HepG2 (cell line): ENCODE data around the gene PLA2G4D. TPM values are rescaled to one million over a fixed set of nuclear protein-coding genes. Genes with fewer than 3 reads are reported as not detected.

Source experiments
- ASH2L ChIP-seq: fragments of 300-600, 200-600 bp; sonication (generic); IDR thresholded peaks from 2 replicates; pipeline ENCODE4 v1.7.0; 2017; ENCODE audit warnings: low read depth, mild to moderate bottlenecking, moderate library complexity, mixed read lengths, low read length; ENCODE audit not compliant: insufficient read length
- ATF1 ChIP-seq: IDR thresholded peaks from 2 replicates; pipeline ENCODE4 v1.6.1; 2016; ENCODE audit warnings: mild to moderate bottlenecking, control low read depth
- BCL6 ChIP-seq: IDR thresholded peaks from 2 replicates; pipeline ENCODE4 v1.6.1; 2016; ENCODE audit warnings: missing genetic modification reagents, missing compliant biosample characterization
- CEBPB ChIP-seq: IDR thresholded peaks from 2 replicates; pipeline ENCODE4 v1.6.1; 2011; ENCODE audit warnings: low read depth, low read length, improper control_type of control experiment, borderline replicate concordance
- CEBPG ChIP-seq: IDR thresholded peaks from 2 replicates; pipeline ENCODE4 v1.6.1; 2016
- CREBL2 ChIP-seq: sonication (generic); formaldehyde crosslinking; IDR thresholded peaks from 2 replicates; pipeline ENCODE4 v1.8.1; 2023; ENCODE audit warnings: missing genetic modification reagents, mild to moderate bottlenecking, borderline replicate concordance
- E2F1 ChIP-seq: sonication (generic); formaldehyde crosslinking; IDR thresholded peaks from 2 replicates; pipeline ENCODE4 v1.5.0; 2020; ENCODE audit warnings: missing genetic modification reagents
- FOXK2 ChIP-seq: fragments of 450-650 bp; IDR thresholded peaks from 2 replicates; pipeline ENCODE4 v1.6.1; 2016
- HOXD1 ChIP-seq: sonication (generic); formaldehyde crosslinking; IDR thresholded peaks from 2 replicates; pipeline ENCODE4 v1.5.0; 2020; ENCODE audit warnings: missing genetic modification reagents
- KDM6A ChIP-seq: IDR thresholded peaks from 2 replicates; pipeline ENCODE4 v1.6.1; 2016; ENCODE audit warnings: low read depth
- KLF16 ChIP-seq, 2 experiments: sonication (generic) in 1 of 2; formaldehyde crosslinking in 1 of 2; IDR thresholded peaks; 2 replicates each; pipeline versions ENCODE4 v1.6.1 to v1.8.0; 2016 to 2023; ENCODE audit warnings: missing genetic modification reagents in 2 of 2, missing compliant biosample characterization in 1 of 2
- MLX ChIP-seq: IDR thresholded peaks from 2 replicates; pipeline ENCODE4 v1.6.1; 2016
- NR2C2 ChIP-seq: sonication (generic); formaldehyde crosslinking; IDR thresholded peaks from 2 replicates; pipeline ENCODE4 v1.4.0; 2020; ENCODE audit warnings: missing genetic modification reagents, mild to moderate bottlenecking, moderate library complexity, borderline replicate concordance
- POGZ ChIP-seq: sonication (generic); formaldehyde crosslinking; IDR thresholded peaks from 2 replicates; pipeline ENCODE4 v1.4.0; 2020; ENCODE audit warnings: mild to moderate bottlenecking, missing genetic modification reagents
- RFXANK ChIP-seq: IDR thresholded peaks from 2 replicates; pipeline ENCODE4 v1.6.1; 2016
- SUZ12 ChIP-seq: fragments of 150-350 bp; IDR thresholded peaks from 2 replicates; pipeline ENCODE4 v1.6.1; 2014; ENCODE audit warnings: low read depth, low read length
- TGIF2 ChIP-seq: IDR thresholded peaks from 2 replicates; pipeline ENCODE4 v1.6.1; 2016; ENCODE audit warnings: control low read depth, missing compliant biosample characterization
- XRCC5 ChIP-seq: fragments of 200-400 bp; formaldehyde crosslinking; optimal IDR thresholded peaks from 2 replicates; pipeline ENCODE3; 2017; ENCODE audit warnings: mild to moderate bottlenecking, low read length
- YEATS2 ChIP-seq: sonication (generic); formaldehyde crosslinking; IDR thresholded peaks from 2 replicates; pipeline ENCODE4 v1.4.0; 2020; ENCODE audit warnings: missing genetic modification reagents, borderline replicate concordance
- YY1 ChIP-seq: IDR thresholded peaks from 2 replicates; pipeline ENCODE4 v1.6.1; 2011; ENCODE audit warnings: low read length, low read depth, moderate library complexity, mild to moderate bottlenecking; ENCODE audit not compliant: insufficient read depth, insufficient replicate concordance
- ZBTB34 ChIP-seq: sonication (generic); formaldehyde crosslinking; IDR thresholded peaks from 2 replicates; pipeline ENCODE4 v1.8.0; 2022; ENCODE audit warnings: mild to moderate bottlenecking, missing genetic modification reagents
- ZNF260 ChIP-seq: sonication (generic); formaldehyde crosslinking; IDR thresholded peaks from 2 replicates; pipeline ENCODE4 v1.4.0; 2020; ENCODE audit warnings: missing genetic modification reagents, low read depth, mild to moderate bottlenecking, borderline replicate concordance
- ZNF34 ChIP-seq: sonication (generic); formaldehyde crosslinking; IDR thresholded peaks from 2 replicates; pipeline ENCODE4 v1.4.0; 2020; ENCODE audit warnings: mild to moderate bottlenecking, missing genetic modification reagents, borderline replicate concordance
- ZNF567 ChIP-seq: sonication (generic); formaldehyde crosslinking; IDR thresholded peaks from 2 replicates; pipeline ENCODE4 v1.8.1; 2023; ENCODE audit warnings: mild to moderate bottlenecking, missing genetic modification reagents, borderline replicate concordance
- ZNF574 ChIP-seq: sonication (generic); formaldehyde crosslinking; IDR thresholded peaks from 2 replicates; pipeline ENCODE4 v1.4.0; 2020; ENCODE audit warnings: missing genetic modification reagents
- ZNF605 ChIP-seq: sonication (generic); formaldehyde crosslinking; IDR thresholded peaks from 2 replicates; pipeline ENCODE4 v1.8.0; 2022; ENCODE audit warnings: mild to moderate bottlenecking, missing genetic modification reagents
- ZSCAN31 ChIP-seq: sonication (generic); formaldehyde crosslinking; IDR thresholded peaks from 2 replicates; pipeline ENCODE4 v1.5.0; 2020; ENCODE audit warnings: low read depth, mild to moderate bottlenecking, missing genetic modification reagents
- polyA plus RNA-seq, 8 experiments: library from polyadenylated mRNA; depleted of rRNA in 3 of 8; stranded (reverse) in 7 of 8; unstranded in 1 of 8; fragments of >200 nt; fragmentation: Illumina TruSeq in 4 of 8; extraction: Trizol in 4 of 8; gene quantifications; 2 replicates each; pipeline versions ENCODE4 v1.2.1 to v1.2.3, GENCODE V29; 2011 to 2016; ENCODE audit warnings: low read depth in 4 of 8, missing spikeins in 1 of 8, mixed read lengths in 1 of 8; ENCODE audit not compliant: insufficient read depth in 1 of 8
- total RNA-seq, 5 experiments: library from RNA; depleted of rRNA; stranded (reverse); fragments of >200 nt; fragmentation: Illumina TruSeq; extraction: Trizol; gene quantifications; 2 replicates each; pipeline ENCODE4 v1.2.3, GENCODE V29; 2016; ENCODE audit warnings: low read depth in 1 of 5

The PLA2G4D gene
- total and polyA plus RNA-seq, 2 of the 13 experiments (the other 11 are each of a cell fraction or from before 2014, with no cell fraction given) = 0.04 to 0.21 TPM

- TF ChIP-seq ZNF260 (CRISPR knock-in tag) (no peak), RFXANK (CRISPR knock-in tag) (0 out of 2 replicates have a peak, but pooled peaks have one; percentile 58), KDM6A (CRISPR knock-in tag) (peak; percentile 65; the same call in 1 of the 2 replicates), ASH2L (no peak), ZSCAN31 (CRISPR knock-in tag) (0 out of 2 replicates have a peak, but pooled peaks have one; percentile 58), NR2C2 (CRISPR knock-in tag) (peak; percentile 60; the same call in 1 of the 2 replicates), KLF16 (CRISPR knock-in tag; IDR thresholded peaks at IDR 0.05) (peak in 1 of 2 experiments; percentile 66; a peak in 1 of 4 replicates), BCL6 (CRISPR knock-in tag) (peak; percentile 86), POGZ (peak; percentile 61; the same call in 1 of the 2 replicates), E2F1 (no peak), ZNF567 (CRISPR knock-in tag) (no peak), FOXK2 (peak; percentile 72), TGIF2 (CRISPR knock-in tag) (no peak), ZNF605 (CRISPR knock-in tag) (peak; percentile 75), CEBPB (no peak), CEBPG (CRISPR knock-in tag) (peak; percentile 45), XRCC5 (peak; percentile 87), ZBTB34 (CRISPR knock-in tag) (0 out of 2 replicates have a peak, but pooled peaks have one; percentile 56), HOXD1 (CRISPR knock-in tag) (no peak), ZNF34 (CRISPR knock-in tag) (no peak), SUZ12 (no peak), YEATS2 (no peak), ZNF574 (CRISPR knock-in tag) (peak; percentile 76), CREBL2 (CRISPR knock-in tag) (no peak), MLX (no peak; the same call in 1 of the 2 replicates), ATF1 (CRISPR knock-in tag) (peak; percentile 71), YY1 (peak; percentile 28)
Measured at GRCh38 chr15:42138968-42139386, 44.6 kb upstream of the PLA2G4D start (continued).
